ENCODE results near the gene OCA2. TPM values are rescaled to one million over a fixed set of nuclear protein-coding genes. Genes with fewer than 3 reads are reported as not detected.

OCA2 gene
- total and polyA plus RNA-seq, 2 of the 8 experiments (the other 6 are each of a cell fraction or from before 2014, with no cell fraction given) = 0.20 TPM

DNA sequence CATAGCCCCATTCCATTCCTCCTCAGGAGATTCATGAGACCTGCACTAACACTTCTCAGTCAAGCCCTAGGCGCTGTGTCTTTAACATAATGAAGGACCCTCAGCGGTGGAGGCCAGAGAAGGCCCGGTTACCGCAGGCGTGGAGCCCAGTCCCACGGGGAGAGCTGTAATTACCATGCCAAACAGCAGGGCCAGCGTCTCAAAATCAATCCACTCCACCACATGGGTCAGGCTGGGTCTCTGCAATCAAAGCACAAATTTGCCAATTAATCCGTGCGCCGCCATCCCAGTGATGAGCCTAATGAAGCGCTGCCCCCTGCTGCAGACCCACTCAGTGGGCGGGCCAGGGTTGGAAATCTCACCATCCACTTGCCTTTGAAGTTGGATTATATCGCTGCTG lies 109.7 kb downstream of the OCA2 start (continued):
- TF ChIP-seq TEAD4 (IDR thresholded peaks at IDR 0.05; ENCODE audit: low read depth, low read length) (no peak), RAD21 (IDR thresholded peaks at IDR 0.05 in 1 of 2, conservative IDR thresholded peaks at IDR 0.05 in 1 of 2; ENCODE audit: low read depth in 2 of 2, low read length in 2 of 2) (peak; percentile 36 to 45), TBP (IDR thresholded peaks at IDR 0.05; ENCODE audit: low read depth, low read length) (no peak), NRF1 (IDR thresholded peaks at IDR 0.05; ENCODE audit: low read depth, low read length) (no peak)

Data from H1 (cell line).